ENCODE data around the gene NPC1L1. TPM values are rescaled to one million over a fixed set of nuclear protein-coding genes. Genes with fewer than 3 reads are reported as not detected.

NPC1L1 gene
- total and polyA plus RNA-seq, 2 experiments from 2014 or later = 20.6 to 25.8 TPM

DNA sequence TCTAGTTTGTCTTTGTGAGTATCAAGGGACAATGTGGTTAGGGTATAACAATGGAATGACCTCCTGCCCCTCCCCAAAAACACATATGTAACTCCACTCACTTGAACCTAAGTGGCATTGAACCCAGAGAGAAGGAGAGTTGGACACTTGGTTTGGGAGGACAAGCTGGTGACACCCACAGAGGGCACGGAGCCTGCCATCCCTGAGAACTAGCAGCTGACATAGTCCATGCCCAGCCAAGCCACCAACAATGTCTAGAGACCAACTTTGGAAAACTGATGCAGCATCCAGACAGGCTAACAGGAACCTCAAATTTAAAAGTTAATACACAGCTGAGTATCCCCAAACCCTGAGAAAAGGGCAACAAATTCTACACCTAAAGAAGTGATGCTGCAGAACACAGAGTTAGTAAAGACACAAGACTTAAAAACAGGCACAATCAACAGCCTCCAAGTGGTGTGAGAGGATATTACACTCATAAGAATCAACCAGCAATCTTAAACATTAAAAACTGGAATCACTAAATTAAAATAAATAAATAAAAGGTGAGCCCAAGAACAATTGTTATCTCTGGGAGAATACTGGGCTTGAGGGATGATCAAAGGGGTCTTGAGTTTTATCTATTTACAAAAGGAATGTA lies 77.8 kb downstream of the NPC1L1 start:
- Histone ChIP-seq H2AFZ (no peak overlapping the region), H4K20me1 (ENCODE audit: insufficient read depth, poor library complexity, severe bottlenecking) (peaks cover 10% of the 10 kb centered on the region), H3K4me3 (no peak overlapping the region), H3K9me2 (replicated peaks; ENCODE audit: insufficient read depth) (no peaks in the 10 kb centered on the region), H3K27me3 (no peaks in the 10 kb centered on the region), H3K36me3 (replicated peaks; ENCODE audit: insufficient read depth, low read depth) (no peaks in the 10 kb centered on the region), H3K79me2 (peaks cover 89% of the 10 kb centered on the region), H3K4me1 (ENCODE audit: insufficient read depth) (no peaks in the 10 kb centered on the region), H3K27ac (no peak overlapping the region), H3K9me3 (ENCODE audit: low read depth) (no peaks in the 10 kb centered on the region), H3K4me2 (no peak overlapping the region)
- no peak for DNase-seq (ENCODE audit: low spot score)
- 91% methylated on average over 1 of the region's 1 CpG for WGBS (ENCODE audit: low lambda C conversion rate, missing lambda C conversion rate)
- TF ChIP-seq, protein P1, sequence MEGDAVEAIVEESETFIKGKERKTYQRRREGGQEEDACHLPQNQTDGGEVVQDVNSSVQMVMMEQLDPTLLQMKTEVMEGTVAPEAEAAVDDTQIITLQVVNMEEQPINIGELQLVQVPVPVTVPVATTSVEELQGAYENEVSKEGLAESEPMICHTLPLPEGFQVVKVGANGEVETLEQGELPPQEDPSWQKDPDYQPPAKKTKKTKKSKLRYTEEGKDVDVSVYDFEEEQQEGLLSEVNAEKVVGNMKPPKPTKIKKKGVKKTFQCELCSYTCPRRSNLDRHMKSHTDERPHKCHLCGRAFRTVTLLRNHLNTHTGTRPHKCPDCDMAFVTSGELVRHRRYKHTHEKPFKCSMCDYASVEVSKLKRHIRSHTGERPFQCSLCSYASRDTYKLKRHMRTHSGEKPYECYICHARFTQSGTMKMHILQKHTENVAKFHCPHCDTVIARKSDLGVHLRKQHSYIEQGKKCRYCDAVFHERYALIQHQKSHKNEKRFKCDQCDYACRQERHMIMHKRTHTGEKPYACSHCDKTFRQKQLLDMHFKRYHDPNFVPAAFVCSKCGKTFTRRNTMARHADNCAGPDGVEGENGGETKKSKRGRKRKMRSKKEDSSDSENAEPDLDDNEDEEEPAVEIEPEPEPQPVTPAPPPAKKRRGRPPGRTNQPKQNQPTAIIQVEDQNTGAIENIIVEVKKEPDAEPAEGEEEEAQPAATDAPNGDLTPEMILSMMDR (IDR thresholded peaks at IDR 0.05; ENCODE audit: poor library complexity) = peak; percentile 22
- TF ChIP-seq EZH2phosphoT487 (IDR thresholded peaks at IDR 0.05; ENCODE audit: low read depth, severe bottlenecking, unreplicated experiment) (no peak), EZH2 (IDR thresholded peaks at IDR 0.05; ENCODE audit: borderline replicate concordance) (no peak)

Small RNA genes lying within 50 kb of the gene (small RNA-seq; reads per million reads assigned to genes)
- gene RNU6-1097P = not detected

Other genes starting within 250 kb of the NPC1L1 start
- gene CAMK2B, start 215.7 kb downstream of the NPC1L1 start, total RNA-seq = 0.37 TPM in 1 of 2 replicates, not detected in the other
- 1.7 TPM in 1 of 2 replicates, not detected in the other for gene CAMK2B, start 215.7 kb downstream of the NPC1L1 start, polyA plus RNA-seq
- gene NUDCD3, start 50.7 kb downstream of the NPC1L1 start, total RNA-seq = 35.1 and 60.8 TPM in 2 replicates
- gene NUDCD3, start 50.7 kb downstream of the NPC1L1 start, polyA plus RNA-seq = 42.6 and 54.7 TPM in 2 replicates
- gene DDX56, start 32.6 kb upstream of the NPC1L1 start, total RNA-seq = 57.1 and 57.7 TPM in 2 replicates
- 80.6 and 85.0 TPM in 2 replicates for gene DDX56, start 32.6 kb upstream of the NPC1L1 start, polyA plus RNA-seq
- 239 and 245 TPM in 2 replicates for gene TMED4, start 40.9 kb upstream of the NPC1L1 start, total RNA-seq
- gene TMED4, start 40.9 kb upstream of the NPC1L1 start, polyA plus RNA-seq = 86.7 and 94.3 TPM in 2 replicates
- 61.1 and 65.3 TPM in 2 replicates for gene OGDH, start 65.3 kb upstream of the NPC1L1 start, total RNA-seq
- 38.8 and 40.8 TPM in 2 replicates for gene OGDH, start 65.3 kb upstream of the NPC1L1 start, polyA plus RNA-seq
- 6.2 and 10.5 TPM in 2 replicates for gene ZMIZ2, start 207.5 kb upstream of the NPC1L1 start, total RNA-seq
- 37.0 and 39.6 TPM in 2 replicates for gene ZMIZ2, start 207.5 kb upstream of the NPC1L1 start, polyA plus RNA-seq

Data from hepatocyte (in vitro differentiated cells).